GM19193 (cell line): ENCODE data around the gene HIRIP3.

Experiments used
- POLR2A ChIP-seq: IDR thresholded peaks from 4 replicates; pipeline ENCODE4 v1.6.1; 2011; ENCODE audit not compliant: insufficient read depth, insufficient read length; ENCODE audit errors: extremely low read depth

The HIRIP3 gene

GRCh38 chr16:29995324-29995910 is at the start of gene HIRIP3:
HIRIP3 (minus strand) TSS chr16:29995617; CDS start chr16:29995605, 12 bp downstream.
- peak; percentile 70 for TF ChIP-seq POLR2A

DNA sequence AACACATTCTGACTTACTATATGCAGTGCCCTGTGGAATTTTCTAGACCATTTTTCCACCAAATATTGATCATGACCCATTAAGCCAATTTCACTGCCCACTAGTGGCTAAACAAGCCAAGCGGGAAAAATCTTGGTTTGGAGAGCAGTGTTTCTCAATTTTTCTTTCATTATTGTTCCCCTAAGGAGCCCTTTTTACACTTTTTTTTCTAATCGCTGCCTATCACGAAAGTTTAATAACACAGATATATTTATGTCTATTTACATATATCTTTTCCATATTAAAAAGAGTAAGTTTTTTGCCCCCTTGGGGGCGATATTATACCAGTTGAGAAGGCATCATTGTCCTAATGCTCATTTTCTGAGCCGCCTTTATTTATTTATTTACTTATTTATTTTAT is 46.4 kb upstream of the HIRIP3 start:
- TF ChIP-seq POLR2A: no peak

DNA sequence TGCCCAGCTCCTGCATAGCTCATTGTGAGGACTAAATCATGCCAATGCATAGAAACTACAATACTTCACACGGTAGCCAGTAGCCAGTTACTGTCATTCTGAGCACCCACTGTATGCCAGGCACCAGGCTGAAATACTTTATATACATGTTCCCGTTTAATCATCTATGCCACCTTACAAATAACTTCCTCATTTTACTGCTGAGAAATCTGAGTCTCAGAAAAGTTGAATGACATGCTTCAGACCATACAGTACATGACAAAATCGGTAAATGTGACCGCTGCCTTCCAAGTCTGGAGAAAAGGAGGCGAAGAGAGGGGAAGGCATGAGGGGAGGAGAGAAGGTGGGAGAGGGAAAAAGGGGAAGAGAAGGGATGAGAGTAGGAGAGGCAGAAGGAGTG is 44.8 kb upstream of the HIRIP3 start:
- TF ChIP-seq POLR2A: no peak

DNA sequence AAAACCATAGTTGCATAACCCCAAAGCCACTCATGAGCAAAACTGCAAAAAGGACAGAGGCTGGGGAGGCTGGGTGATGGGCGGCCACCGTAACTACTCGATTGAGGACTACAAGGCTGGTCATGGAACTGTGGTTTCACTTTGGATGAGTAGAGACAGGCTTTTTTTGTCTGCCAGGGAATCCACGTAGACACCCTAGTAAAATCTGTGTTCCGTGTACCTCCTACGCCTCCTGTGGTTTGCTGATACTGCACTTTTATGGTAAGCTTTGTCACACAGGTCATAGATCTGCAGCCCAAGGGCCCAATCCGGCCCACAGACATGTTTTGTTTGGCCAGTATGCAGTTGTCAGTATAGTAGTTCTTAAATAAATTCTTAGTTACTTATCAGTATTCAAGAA is 37.9 kb upstream of the HIRIP3 start:
- TF ChIP-seq POLR2A: no peak

DNA sequence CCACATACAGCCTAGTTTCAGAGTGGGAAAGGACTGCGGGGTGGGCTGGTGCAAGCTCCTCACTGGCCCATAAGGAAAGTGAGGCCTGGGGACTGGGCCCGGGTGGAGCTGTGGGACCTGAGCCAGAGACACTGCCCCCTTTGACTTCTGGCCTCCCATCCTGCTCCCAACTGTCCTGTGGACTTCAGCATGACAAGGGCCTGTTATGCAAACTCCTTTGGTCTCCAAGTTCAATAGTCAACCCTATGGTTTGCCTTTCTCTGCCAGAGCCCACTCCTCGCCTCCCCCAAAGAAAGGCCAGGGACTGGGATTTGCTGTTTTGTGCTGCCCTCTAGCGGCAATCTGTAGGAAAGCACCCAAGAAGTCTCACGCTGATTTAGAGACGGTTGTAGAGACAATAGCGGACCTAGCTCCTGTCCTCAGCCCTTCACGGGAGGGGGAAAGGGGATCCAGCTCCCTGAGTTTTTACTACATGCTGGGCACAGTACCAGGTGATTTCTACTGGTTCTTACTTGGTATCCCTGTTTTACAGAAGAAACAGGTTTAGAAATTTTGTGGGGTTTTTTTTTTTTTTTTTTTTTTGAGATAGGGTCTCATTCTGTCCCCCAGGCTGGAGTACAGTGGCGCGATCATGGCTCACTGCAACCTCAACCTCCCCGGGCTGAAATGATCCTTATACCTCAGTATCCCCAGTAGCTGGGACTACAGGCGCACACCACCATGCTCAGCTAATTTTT is 36.8 kb upstream of the HIRIP3 start:
- TF ChIP-seq POLR2A: no peak

GRCh38 chr16:30031477-30031918 is 36.1 kb upstream of the HIRIP3 start:
- no peak for TF ChIP-seq POLR2A

DNA sequence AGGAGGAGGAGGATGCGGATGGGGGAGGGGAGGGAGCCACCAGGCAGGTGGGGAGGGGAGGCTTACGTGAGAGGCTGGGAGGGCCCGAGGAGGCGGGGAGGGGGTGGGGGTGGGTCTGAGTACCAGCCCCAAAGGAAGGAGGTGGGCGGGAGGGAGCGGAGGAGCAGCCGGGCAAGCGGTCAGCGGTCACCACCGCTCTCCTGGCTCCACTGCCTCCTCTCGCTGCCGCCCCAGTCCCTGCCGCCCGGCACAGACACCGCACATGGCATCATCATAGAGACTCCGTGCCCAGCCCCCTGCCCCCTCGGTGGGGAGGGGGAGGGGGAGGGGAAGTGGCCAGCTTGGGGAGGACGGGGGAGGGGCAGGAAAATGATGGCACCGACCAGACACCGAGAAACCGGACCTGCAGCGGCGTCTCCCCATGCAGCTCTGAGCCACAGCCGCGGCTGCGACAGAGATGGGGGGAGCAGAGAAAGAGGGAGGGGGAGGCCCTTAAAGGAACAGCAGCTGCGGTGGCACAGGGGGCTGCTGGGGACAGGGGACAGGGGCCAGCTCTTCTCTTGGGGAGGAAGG is 35.5 kb upstream of the HIRIP3 start, which contains the start of gene TLCD3B:
TLCD3B (minus strand) TSS at position 431 of the 573 bp plus-strand sequence. CDS start 744 bp downstream, outside the sequence.
- TF ChIP-seq POLR2A: no peak

- no peak for TF ChIP-seq POLR2A
Observed at GRCh38 chr16:30030011-30030685, 34.7 kb upstream of the HIRIP3 start.

DNA sequence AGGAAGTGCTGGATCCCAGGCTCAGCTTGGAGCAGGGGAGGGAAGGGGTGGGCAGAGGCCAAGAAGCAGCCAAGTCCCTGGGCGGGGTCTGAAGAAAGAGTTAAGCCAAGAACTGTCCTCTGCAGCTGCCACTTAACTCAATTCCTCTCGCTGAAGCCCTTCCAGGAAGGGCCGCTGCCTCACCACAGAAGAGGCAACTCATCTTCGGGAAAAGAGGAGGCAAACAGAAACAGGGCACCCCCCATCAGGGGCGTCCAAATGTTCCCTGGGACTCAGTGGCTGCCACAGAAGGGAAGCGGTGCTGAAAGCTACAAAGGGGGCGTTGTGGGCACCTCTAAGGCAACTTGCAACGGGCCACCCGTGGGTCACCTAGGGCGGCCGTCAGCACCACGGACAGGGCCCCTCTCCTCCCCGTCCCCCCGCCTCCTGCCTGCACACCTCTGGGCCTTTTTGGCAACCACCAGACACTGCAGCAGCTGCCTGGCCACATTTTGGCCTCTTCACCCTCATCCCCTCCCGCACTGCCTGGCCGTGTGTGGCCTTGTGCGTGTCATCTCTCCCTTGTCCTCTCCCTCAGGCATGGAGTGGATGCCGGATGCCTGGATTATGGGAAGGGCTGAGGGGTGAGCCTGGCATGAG is 33.1 kb upstream of the HIRIP3 start:
- no peak for TF ChIP-seq POLR2A

DNA sequence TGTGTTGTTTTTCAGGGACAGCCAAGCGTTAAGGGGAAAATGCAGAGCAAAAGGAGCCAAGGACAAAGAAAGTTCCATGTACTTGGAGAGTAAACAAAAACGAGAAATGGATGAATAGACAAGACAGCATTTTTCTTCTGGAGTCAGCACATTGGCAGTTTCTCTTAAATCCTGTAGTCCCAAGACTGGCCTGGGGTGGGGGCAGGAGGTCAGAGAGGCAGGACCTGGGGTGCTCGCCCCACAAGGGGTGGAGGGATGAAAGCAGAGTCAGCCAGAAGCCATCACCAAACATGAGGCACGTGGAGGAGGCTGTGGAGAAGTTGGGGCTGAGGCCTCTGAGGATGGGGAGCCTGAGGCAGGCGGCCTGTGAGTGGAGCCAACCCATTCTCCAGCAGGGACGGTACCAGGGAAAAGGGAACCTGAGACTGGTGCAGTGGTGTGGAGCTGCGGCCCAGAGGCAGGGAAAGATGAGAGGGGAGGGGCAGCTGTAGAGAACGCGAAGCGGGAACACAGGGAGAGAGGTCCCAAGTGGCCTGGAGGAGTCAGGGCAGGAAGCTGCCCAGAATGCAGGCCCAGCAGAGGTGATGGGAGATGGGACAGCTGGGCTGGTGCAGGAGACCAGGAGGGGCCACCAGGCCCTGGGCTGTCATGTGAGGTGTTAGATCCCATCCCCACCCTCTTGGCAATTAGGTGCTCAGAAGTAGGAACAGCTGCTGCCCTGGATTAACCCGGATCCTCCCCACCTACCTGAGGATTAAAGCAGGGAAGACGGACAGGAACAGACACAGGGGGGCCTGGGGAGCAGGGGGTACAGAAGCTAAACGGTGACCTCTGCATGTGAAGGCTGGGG is 32.4 kb upstream of the HIRIP3 start:
- no peak for TF ChIP-seq POLR2A

- TF ChIP-seq POLR2A: no peak
Observed at GRCh38 chr16:30026449-30026848, 31.0 kb upstream of the HIRIP3 start.

DNA sequence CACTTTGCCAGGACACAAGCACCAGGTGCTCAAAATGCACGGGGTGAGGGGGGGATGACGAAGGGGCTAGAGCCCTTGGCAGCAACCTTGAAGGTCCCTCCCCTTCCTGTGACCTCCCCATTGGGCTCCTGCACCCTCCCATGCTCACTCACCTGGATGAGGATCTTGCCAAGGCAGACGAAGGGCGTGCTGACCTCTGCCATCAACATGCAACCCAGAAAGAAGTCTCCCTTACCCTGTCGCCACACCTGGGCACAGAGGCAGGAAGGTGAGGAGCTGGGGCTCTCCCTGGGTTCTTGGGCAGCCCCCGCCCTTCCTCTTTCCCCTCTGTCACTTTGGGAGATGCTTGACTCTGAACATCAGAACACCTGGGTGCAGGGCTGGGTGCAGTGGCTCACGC is 30.2 kb upstream of the HIRIP3 start:
- TF ChIP-seq POLR2A: no peak

- TF ChIP-seq POLR2A: no peak
Observed at GRCh38 chr16:30025156-30025555, 29.7 kb upstream of the HIRIP3 start.

GRCh38 chr16:30024451-30024850 is 29.0 kb upstream of the HIRIP3 start:
- no peak for TF ChIP-seq POLR2A
